Panc1 (cell line): ENCODE measurements around the gene TSEN15.

ENCODE experiments used
- POLR2AphosphoS5 ChIP-seq: IDR thresholded peaks from 2 replicates; pipeline ENCODE4 v1.6.1; 2012; ENCODE audit warnings: mild to moderate bottlenecking, low read depth, low read length, moderate library complexity
- SIN3A ChIP-seq: IDR thresholded peaks from 2 replicates; pipeline ENCODE4 v1.6.1; 2012; ENCODE audit warnings: low read depth, mild to moderate bottlenecking, low read length, moderate library complexity, borderline replicate concordance; ENCODE audit not compliant: insufficient read depth
- TCF7L2 ChIP-seq: IDR thresholded peaks from 2 replicates; pipeline ENCODE4 v1.6.1; 2011; ENCODE audit warnings: mild to moderate bottlenecking, low read depth, low read length, inconsistent platforms
- TF ChIP-seq, protein P1 (sequence below): fragments of 450-650 bp; IDR thresholded peaks from 2 replicates; pipeline ENCODE4 v1.5.1; 2017; ENCODE audit warnings: mild to moderate bottlenecking
- TF ChIP-seq, protein P2 (sequence below), 2 experiments: IDR thresholded peaks; 2 replicates each; pipeline ENCODE4 v1.6.1; 2011 to 2012; ENCODE audit warnings: low read depth in 2 of 2, control low read depth in 1 of 2, low read length in 1 of 2, mild to moderate bottlenecking in 1 of 2, moderate library complexity in 1 of 2; ENCODE audit not compliant: insufficient read depth in 1 of 2

DNA sequence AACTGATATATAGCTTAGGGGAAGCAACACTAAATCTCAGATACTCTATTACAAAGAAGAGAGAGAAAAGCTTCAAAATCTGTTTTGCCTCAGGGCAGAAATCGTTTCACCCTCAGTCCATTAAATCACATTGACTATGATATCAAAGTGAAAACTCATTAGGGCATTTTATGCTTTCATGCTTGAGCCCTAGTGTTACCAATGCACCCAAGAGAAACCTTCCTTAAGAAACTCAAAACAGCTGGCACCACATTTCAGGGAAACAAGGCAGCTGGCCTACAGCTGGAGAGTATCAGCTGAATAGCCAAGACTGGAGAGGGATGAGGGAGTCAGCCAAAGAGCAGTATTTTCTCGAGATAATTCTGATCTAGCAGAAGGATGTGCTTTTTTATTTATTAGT is 28.9 kb upstream of the TSEN15 start:
- TF ChIP-seq, protein P1, sequence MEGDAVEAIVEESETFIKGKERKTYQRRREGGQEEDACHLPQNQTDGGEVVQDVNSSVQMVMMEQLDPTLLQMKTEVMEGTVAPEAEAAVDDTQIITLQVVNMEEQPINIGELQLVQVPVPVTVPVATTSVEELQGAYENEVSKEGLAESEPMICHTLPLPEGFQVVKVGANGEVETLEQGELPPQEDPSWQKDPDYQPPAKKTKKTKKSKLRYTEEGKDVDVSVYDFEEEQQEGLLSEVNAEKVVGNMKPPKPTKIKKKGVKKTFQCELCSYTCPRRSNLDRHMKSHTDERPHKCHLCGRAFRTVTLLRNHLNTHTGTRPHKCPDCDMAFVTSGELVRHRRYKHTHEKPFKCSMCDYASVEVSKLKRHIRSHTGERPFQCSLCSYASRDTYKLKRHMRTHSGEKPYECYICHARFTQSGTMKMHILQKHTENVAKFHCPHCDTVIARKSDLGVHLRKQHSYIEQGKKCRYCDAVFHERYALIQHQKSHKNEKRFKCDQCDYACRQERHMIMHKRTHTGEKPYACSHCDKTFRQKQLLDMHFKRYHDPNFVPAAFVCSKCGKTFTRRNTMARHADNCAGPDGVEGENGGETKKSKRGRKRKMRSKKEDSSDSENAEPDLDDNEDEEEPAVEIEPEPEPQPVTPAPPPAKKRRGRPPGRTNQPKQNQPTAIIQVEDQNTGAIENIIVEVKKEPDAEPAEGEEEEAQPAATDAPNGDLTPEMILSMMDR = no peak
- no peak for TF ChIP-seq SIN3A
- TF ChIP-seq TCF7L2 = no peak
- TF ChIP-seq POLR2AphosphoS5 = no peak
- TF ChIP-seq, protein P2, sequence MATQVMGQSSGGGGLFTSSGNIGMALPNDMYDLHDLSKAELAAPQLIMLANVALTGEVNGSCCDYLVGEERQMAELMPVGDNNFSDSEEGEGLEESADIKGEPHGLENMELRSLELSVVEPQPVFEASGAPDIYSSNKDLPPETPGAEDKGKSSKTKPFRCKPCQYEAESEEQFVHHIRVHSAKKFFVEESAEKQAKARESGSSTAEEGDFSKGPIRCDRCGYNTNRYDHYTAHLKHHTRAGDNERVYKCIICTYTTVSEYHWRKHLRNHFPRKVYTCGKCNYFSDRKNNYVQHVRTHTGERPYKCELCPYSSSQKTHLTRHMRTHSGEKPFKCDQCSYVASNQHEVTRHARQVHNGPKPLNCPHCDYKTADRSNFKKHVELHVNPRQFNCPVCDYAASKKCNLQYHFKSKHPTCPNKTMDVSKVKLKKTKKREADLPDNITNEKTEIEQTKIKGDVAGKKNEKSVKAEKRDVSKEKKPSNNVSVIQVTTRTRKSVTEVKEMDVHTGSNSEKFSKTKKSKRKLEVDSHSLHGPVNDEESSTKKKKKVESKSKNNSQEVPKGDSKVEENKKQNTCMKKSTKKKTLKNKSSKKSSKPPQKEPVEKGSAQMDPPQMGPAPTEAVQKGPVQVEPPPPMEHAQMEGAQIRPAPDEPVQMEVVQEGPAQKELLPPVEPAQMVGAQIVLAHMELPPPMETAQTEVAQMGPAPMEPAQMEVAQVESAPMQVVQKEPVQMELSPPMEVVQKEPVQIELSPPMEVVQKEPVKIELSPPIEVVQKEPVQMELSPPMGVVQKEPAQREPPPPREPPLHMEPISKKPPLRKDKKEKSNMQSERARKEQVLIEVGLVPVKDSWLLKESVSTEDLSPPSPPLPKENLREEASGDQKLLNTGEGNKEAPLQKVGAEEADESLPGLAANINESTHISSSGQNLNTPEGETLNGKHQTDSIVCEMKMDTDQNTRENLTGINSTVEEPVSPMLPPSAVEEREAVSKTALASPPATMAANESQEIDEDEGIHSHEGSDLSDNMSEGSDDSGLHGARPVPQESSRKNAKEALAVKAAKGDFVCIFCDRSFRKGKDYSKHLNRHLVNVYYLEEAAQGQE (IDR thresholded peaks at IDR 0.05; ENCODE audit: insufficient read depth in 1 of 2, low read depth in 2 of 2, low read length in 1 of 2) = no peak
